WTC11 (cell line): Measurements from ENCODE around the gene SRRM3. TPM values are rescaled to one million over a fixed set of nuclear protein-coding genes. Genes with fewer than 3 reads are reported as not detected.

ENCODE experiments used
- ATAC-seq: fragments of 200-7000 bp; cut with Tn5 transposase; 2 replicates; pipeline ENCODE4 v1.10.0; 2021; ENCODE audit warnings: mild to moderate bottlenecking, moderate library complexity
- CTCF ChIA-PET: fragments of 300-600 bp; sonication (Branson Sonifier 250); formaldehyde crosslinking; loops from one replicate; lab custom pipeline; 2021; ENCODE audit warnings: antibody characterized with exemption; lab: Charles Lee
- POLR2A ChIA-PET: fragments of 350-600 bp; sonication (Branson Sonifier 250); formaldehyde crosslinking; loops from one replicate; lab custom pipeline; 2021; ENCODE audit warnings: antibody characterized with exemption; lab: Charles Lee
- DNase-seq: peaks from one replicate; pipeline ENCODE4 v3.0.0; 2021; ENCODE audit warnings: low spot score
- H3K27ac Mint-ChIP-seq: 2 replicates; pipeline ENCODE4 v1.8.0; 2021; ENCODE audit warnings: mixed read lengths
- H3K27me3 Mint-ChIP-seq: 2 replicates; pipeline ENCODE4 v1.8.0; 2021; ENCODE audit warnings: low read depth, mild to moderate bottlenecking, moderate library complexity, mixed read lengths
- H3K36me3 Mint-ChIP-seq: 2 replicates; pipeline ENCODE4 v1.8.0; 2021; ENCODE audit warnings: mixed read lengths
- H3K4me1 Mint-ChIP-seq: 2 replicates; pipeline ENCODE4 v1.8.0; 2022; ENCODE audit warnings: mixed read lengths
- H3K4me3 Mint-ChIP-seq: 2 replicates; pipeline ENCODE4 v1.8.0; 2021; ENCODE audit warnings: mild to moderate bottlenecking, moderate library complexity, mixed read lengths
- H3K9me3 Mint-ChIP-seq: 2 replicates; pipeline ENCODE4 v1.8.0; 2021; ENCODE audit warnings: mixed read lengths
- ARID4B ChIP-seq: sonication (generic); formaldehyde crosslinking; IDR thresholded peaks from 2 replicates; pipeline ENCODE4 v1.8.0; 2023; ENCODE audit warnings: missing genetic modification reagents, mild to moderate bottlenecking, borderline replicate concordance
- ATF1 ChIP-seq: sonication (generic); formaldehyde crosslinking; IDR thresholded peaks from 2 replicates; pipeline ENCODE4 v1.8.1; 2023; ENCODE audit warnings: mild to moderate bottlenecking, moderate library complexity, missing genetic modification reagents
- CBFB ChIP-seq: sonication (generic); formaldehyde crosslinking; IDR thresholded peaks from 2 replicates; pipeline ENCODE4 v1.8.1; 2022; ENCODE audit warnings: mild to moderate bottlenecking, low read depth, missing genetic modification reagents
- CREB1 ChIP-seq: sonication (generic); formaldehyde crosslinking; IDR thresholded peaks from 2 replicates; pipeline ENCODE4 v1.8.0; 2023; ENCODE audit warnings: mild to moderate bottlenecking, missing genetic modification reagents
- EMX1 ChIP-seq: fragments of 250-450 bp; sonication (Bioruptor Pico); IDR thresholded peaks from 2 replicates; pipeline ENCODE4 v1.8.0; 2021; ENCODE audit warnings: mild to moderate bottlenecking
- FOXJ3 ChIP-seq: sonication (generic); formaldehyde crosslinking; IDR thresholded peaks from 2 replicates; pipeline ENCODE4 v1.9.0; 2021; ENCODE audit warnings: missing genetic modification reagents, mild to moderate bottlenecking, borderline replicate concordance
- FOXP4 ChIP-seq: sonication (generic); formaldehyde crosslinking; IDR thresholded peaks from 2 replicates; pipeline ENCODE4 v1.8.0; 2022; ENCODE audit warnings: mild to moderate bottlenecking, missing genetic modification reagents
- JUN ChIP-seq: sonication (generic); formaldehyde crosslinking; IDR thresholded peaks from 2 replicates; pipeline ENCODE4 v1.8.0; 2023; ENCODE audit warnings: mild to moderate bottlenecking, missing genetic modification reagents
- NFYB ChIP-seq: sonication (generic); formaldehyde crosslinking; conservative IDR thresholded peaks from 2 replicates; pipeline ENCODE4 v1.8.0; 2022; ENCODE audit warnings: low read depth, missing genetic modification reagents
- NR3C1 ChIP-seq: sonication (generic); formaldehyde crosslinking; conservative IDR thresholded peaks from 2 replicates; pipeline ENCODE4 v1.8.1; 2023; ENCODE audit warnings: low read depth, mild to moderate bottlenecking, missing genetic modification reagents
- SMAD3 ChIP-seq: sonication (generic); formaldehyde crosslinking; IDR thresholded peaks from 2 replicates; pipeline ENCODE4 v1.8.0; 2022; ENCODE audit warnings: missing genetic modification reagents, mild to moderate bottlenecking, borderline replicate concordance
- TEAD4 ChIP-seq: sonication (generic); formaldehyde crosslinking; IDR thresholded peaks from 2 replicates; pipeline ENCODE4 v1.8.0; 2022; ENCODE audit warnings: mild to moderate bottlenecking, missing genetic modification reagents
- ZMAT4 ChIP-seq: fragments of 250-450 bp; sonication (Bioruptor Pico); IDR thresholded peaks from 2 replicates; pipeline ENCODE4 v1.9.0; 2021; ENCODE audit warnings: mild to moderate bottlenecking
- ZNF138 ChIP-seq: sonication (generic); formaldehyde crosslinking; conservative IDR thresholded peaks from 2 replicates; pipeline ENCODE4 v1.8.1; 2022; ENCODE audit warnings: mild to moderate bottlenecking, moderate library complexity, missing genetic modification reagents
- ZNF671 ChIP-seq: fragments of 250-450 bp; sonication (Bioruptor Pico); IDR thresholded peaks from 2 replicates; pipeline ENCODE4 v1.8.0; 2021; ENCODE audit warnings: mild to moderate bottlenecking
- total RNA-seq: library from RNA; stranded (reverse); gene quantifications from 3 replicates; pipeline ENCODE4 v1.2.3, GENCODE V29; 2021
- TF ChIP-seq, protein P1 (sequence below): fragments of 250-450 bp; sonication (Bioruptor Pico); IDR thresholded peaks from 2 replicates; pipeline ENCODE4 v1.8.0; 2021; ENCODE audit warnings: mild to moderate bottlenecking
- TF ChIP-seq, protein P2 (sequence below): sonication (generic); formaldehyde crosslinking; IDR thresholded peaks from 2 replicates; pipeline ENCODE4 v1.8.1; 2023; ENCODE audit warnings: mild to moderate bottlenecking, missing genetic modification reagents, moderate library complexity
- TF ChIP-seq, protein P3 (sequence below): sonication (generic); formaldehyde crosslinking; IDR thresholded peaks from 2 replicates; pipeline ENCODE4 v1.8.1; 2022; ENCODE audit warnings: low read depth, mild to moderate bottlenecking, moderate library complexity, missing genetic modification reagents, borderline replicate concordance
- TF ChIP-seq, protein P4 (sequence below): sonication (generic); formaldehyde crosslinking; IDR thresholded peaks from 2 replicates; pipeline ENCODE4 v1.8.1; 2022; ENCODE audit warnings: low read depth, missing genetic modification reagents, borderline replicate concordance

SRRM3 gene
- total RNA-seq, 1 experiment from 2014 or later: 17.7 TPM

DNA sequence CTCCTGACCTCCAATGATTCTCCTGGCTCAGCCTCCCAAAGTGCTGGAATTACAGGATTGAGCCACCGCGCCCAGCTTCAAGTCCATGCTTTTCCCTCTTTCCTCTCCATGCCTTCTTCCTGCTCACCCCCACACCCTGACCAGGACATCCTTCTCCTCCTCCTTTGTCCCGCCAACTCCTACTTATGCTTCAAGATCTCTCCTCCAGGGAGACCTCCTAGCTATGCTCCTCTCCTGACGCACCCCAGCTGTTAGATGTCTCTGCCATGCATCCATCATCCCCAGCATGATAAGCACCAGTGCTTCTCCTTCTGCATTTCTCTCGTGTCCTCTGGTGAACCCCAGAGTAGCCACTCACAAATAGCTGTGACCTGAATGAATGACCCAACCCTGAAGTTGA lies 21.1 kb downstream of the SRRM3 start:
- H3K4me1 Mint-ChIP-seq: peaks cover 64% of the 10 kb centered on the region
- ATAC-seq (no peak), DNase-seq (no peak)
- no peaks in the 10 kb centered on the region for H3K36me3 Mint-ChIP-seq
- H3K9me3 Mint-ChIP-seq: no peaks in the 10 kb centered on the region
- TF ChIP-seq JUN (CRISPR knock-in tag) (no peak), ZNF671 (CRISPR knock-in tag) (no peak), ATF1 (no peak), ZMAT4 (CRISPR knock-in tag) (no peak), ARID4B (CRISPR knock-in tag) (no peak)
- TF ChIP-seq, protein P1, sequence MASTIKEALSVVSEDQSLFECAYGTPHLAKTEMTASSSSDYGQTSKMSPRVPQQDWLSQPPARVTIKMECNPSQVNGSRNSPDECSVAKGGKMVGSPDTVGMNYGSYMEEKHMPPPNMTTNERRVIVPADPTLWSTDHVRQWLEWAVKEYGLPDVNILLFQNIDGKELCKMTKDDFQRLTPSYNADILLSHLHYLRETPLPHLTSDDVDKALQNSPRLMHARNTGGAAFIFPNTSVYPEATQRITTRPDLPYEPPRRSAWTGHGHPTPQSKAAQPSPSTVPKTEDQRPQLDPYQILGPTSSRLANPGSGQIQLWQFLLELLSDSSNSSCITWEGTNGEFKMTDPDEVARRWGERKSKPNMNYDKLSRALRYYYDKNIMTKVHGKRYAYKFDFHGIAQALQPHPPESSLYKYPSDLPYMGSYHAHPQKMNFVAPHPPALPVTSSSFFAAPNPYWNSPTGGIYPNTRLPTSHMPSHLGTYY (CRISPR knock-in tag): no peak
- no peak overlapping the region for H3K27ac Mint-ChIP-seq
- CTCF ChIA-PET: interaction anchor here (1.4 to 4.0 kb wide), 3 partner anchors 21 to 44 kb away, joined by 3 to 20 read pairs (median 20); partner anchors contain the start of gene SRRM3
- H3K4me3 Mint-ChIP-seq: no peak overlapping the region
- no peaks in the 10 kb centered on the region; the same call in 1 of the 2 replicates for H3K27me3 Mint-ChIP-seq
- POLR2A ChIA-PET: no interaction called here

DNA sequence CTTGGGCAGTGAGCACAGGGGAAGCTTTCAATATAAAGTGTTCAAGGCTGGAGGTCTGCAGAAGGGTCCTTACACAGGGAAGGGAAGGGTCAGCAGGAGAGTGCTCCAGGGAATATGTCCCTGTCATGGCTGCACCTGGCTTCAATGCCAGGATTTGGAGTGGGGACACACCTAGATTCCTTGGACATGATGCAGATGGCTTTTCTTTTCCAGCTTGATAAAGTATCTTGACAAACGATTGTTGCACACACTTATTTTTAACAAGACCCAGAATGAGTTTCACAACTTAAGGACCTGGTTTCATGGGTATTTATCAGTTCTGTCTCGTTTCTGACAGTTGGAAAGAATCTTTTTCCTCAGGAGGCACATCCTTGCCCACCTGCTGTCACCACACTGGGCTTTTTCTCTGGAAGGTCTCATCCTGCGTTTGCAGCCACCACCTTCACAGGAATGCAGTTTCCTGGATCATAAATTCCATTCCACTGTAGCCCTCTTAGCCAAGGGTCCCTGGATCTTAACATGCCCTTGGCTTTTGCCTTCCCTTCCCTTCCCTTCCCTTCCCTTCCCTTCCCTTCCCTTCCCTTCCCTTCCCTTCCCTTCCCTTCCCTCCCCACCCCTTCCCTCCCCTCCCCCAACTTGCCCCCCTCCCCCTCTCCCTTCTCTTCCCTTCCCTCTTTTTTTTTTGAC lies 21.7 kb downstream of the SRRM3 start:
- TF ChIP-seq ATF1 (no peak), NFYB (CRISPR knock-in tag) (no peak), FOXP4 (no peak)
- TF ChIP-seq, protein P2, sequence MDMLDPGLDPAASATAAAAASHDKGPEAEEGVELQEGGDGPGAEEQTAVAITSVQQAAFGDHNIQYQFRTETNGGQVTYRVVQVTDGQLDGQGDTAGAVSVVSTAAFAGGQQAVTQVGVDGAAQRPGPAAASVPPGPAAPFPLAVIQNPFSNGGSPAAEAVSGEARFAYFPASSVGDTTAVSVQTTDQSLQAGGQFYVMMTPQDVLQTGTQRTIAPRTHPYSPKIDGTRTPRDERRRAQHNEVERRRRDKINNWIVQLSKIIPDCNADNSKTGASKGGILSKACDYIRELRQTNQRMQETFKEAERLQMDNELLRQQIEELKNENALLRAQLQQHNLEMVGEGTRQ (CRISPR knock-in tag): no peak
- ATAC-seq (no peak), DNase-seq (no peak)
- CTCF ChIA-PET: interaction anchor here (1.2 to 4.0 kb wide), 4 partner anchors 22 to 46 kb away, joined by 4 to 20 read pairs (median 14); partner anchors contain the start of gene SRRM3
- Mint-ChIP-seq H3K4me3 (no peak overlapping the region), H3K27me3 (no peaks in the 10 kb centered on the region; the same call in 1 of the 2 replicates), H3K4me1 (peaks cover 58% of the 10 kb centered on the region), H3K36me3 (no peaks in the 10 kb centered on the region), H3K9me3 (no peaks in the 10 kb centered on the region), H3K27ac (no peak overlapping the region)
- POLR2A ChIA-PET: no interaction called here

GRCh38 chr7:76224695-76225094 lies 23.0 kb downstream of the SRRM3 start:
- H3K27me3 Mint-ChIP-seq: no peaks in the 10 kb centered on the region; the same call in 1 of the 2 replicates
- ATAC-seq (no peak), DNase-seq (no peak)
- no peaks in the 10 kb centered on the region for H3K36me3 Mint-ChIP-seq
- peaks cover 47% of the 10 kb centered on the region for H3K4me1 Mint-ChIP-seq
- CTCF ChIA-PET: interaction anchor here (1.2 to 4.0 kb wide), 4 partner anchors 23 to 47 kb away, joined by 4 to 20 read pairs (median 14); partner anchors contain the start of gene SRRM3
- H3K9me3 Mint-ChIP-seq: no peaks in the 10 kb centered on the region
- H3K27ac Mint-ChIP-seq: no peak overlapping the region
- POLR2A ChIA-PET: interaction anchor here (1.1 kb wide), 1 partner anchor 9 kb away, joined by 6 read pairs; no protein-coding TSS in a partner anchor
- H3K4me3 Mint-ChIP-seq: no peak overlapping the region
- TF ChIP-seq CBFB (no peak), EMX1 (CRISPR knock-in tag) (no peak), TEAD4 (CRISPR knock-in tag) (no peak), ZNF138 (no peak), FOXJ3 (CRISPR knock-in tag) (no peak), CREB1 (no peak), NR3C1 (CRISPR knock-in tag) (no peak), SMAD3 (CRISPR knock-in tag) (no peak)
- TF ChIP-seq, protein P3, sequence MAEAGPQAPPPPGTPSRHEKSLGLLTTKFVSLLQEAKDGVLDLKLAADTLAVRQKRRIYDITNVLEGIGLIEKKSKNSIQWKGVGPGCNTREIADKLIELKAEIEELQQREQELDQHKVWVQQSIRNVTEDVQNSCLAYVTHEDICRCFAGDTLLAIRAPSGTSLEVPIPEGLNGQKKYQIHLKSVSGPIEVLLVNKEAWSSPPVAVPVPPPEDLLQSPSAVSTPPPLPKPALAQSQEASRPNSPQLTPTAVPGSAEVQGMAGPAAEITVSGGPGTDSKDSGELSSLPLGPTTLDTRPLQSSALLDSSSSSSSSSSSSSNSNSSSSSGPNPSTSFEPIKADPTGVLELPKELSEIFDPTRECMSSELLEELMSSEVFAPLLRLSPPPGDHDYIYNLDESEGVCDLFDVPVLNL: no peak
- TF ChIP-seq, protein P4, sequence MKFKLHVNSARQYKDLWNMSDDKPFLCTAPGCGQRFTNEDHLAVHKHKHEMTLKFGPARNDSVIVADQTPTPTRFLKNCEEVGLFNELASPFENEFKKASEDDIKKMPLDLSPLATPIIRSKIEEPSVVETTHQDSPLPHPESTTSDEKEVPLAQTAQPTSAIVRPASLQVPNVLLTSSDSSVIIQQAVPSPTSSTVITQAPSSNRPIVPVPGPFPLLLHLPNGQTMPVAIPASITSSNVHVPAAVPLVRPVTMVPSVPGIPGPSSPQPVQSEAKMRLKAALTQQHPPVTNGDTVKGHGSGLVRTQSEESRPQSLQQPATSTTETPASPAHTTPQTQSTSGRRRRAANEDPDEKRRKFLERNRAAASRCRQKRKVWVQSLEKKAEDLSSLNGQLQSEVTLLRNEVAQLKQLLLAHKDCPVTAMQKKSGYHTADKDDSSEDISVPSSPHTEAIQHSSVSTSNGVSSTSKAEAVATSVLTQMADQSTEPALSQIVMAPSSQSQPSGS (CRISPR knock-in tag): no peak
- TF ChIP-seq, all 79 proteins: peak for 0
